ENCODE measurements around the gene ACBD4. TPM values are rescaled to one million over a fixed set of nuclear protein-coding genes. Genes with fewer than 3 reads are reported as not detected.

ACBD4 gene
- total and polyA plus RNA-seq, 7 donors, result 13.2 to 36.5 (median 21.2) TPM

GRCh38 chr17:45171338-45172231 lies 36.1 kb downstream of the ACBD4 start:
- Histone ChIP-seq H3K27me3 (no peaks in the 10 kb centered on the region), H3K4me1 (peaks cover 0 to 49% (median 41%) of the 10 kb centered on the region in 4 donors)
- intact Hi-C loops (cut with DNase I), result no loop called here

DNA sequence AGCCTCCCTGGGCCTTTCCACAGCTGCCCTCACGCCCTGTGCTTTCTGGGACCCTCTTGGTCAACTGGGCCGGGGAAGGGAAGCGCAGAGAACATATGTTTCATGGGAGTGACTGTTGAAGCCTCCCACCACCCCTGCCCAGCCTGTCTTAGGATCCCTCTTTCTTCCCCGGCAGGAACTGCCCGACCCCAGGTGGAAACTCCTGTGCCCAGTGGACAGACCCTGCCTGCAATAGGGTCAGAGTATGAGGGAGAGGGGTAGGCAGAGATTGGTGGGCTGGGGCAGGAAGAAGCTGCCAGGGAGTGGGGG lies 36.7 kb downstream of the ACBD4 start:
- peak overlapping the region; percentile 24 to 42 (median 34) for H3K4me3 ChIP-seq
- peaks cover 0 to 49% (median 41%) of the 10 kb centered on the region in 4 donors for H3K4me1 ChIP-seq
- H3K27ac ChIP-seq, result peak overlapping the region; percentile 84 to 98 (median 92)
- TF ChIP-seq POLR2A (IDR thresholded peaks at IDR 0.05) (no peak), POLR2AphosphoS5 (IDR thresholded peaks at IDR 0.05) (no peak)
- DNase-seq, result no peak
- peaks cover 0 to 4% (median 0%) of the 10 kb centered on the region in 4 donors for H3K36me3 ChIP-seq
- no peaks in the 10 kb centered on the region for H3K27me3 ChIP-seq
- intact Hi-C loops (cut with DNase I), result no loop called here
- H3K9me3 ChIP-seq, result no peaks in the 10 kb centered on the region
- 66 to 70% methylated on average over 5 of the region's 5 CpGs for WGBS, 2 donors

More at GRCh38 chr17:45171338-45172231, 36.1 kb downstream of the ACBD4 start:
- peak overlapping the region; percentile 84 to 98 (median 92) for H3K27ac ChIP-seq
- peak overlapping the region; percentile 24 to 42 (median 34) for H3K4me3 ChIP-seq
- H3K9me3 ChIP-seq, result no peaks in the 10 kb centered on the region
- no peak for TF ChIP-seq CTCF (IDR thresholded peaks at IDR 0.05)
- TF ChIP-seq POLR2AphosphoS5 (IDR thresholded peaks at IDR 0.05), result no peak
- TF ChIP-seq POLR2A (IDR thresholded peaks at IDR 0.05), result no peak
- TF ChIP-seq EP300 (IDR thresholded peaks at IDR 0.05), result no peak
- H3K36me3 ChIP-seq, result peaks cover 0 to 4% (median 0%) of the 10 kb centered on the region in 4 donors
- peak; percentile 80 for DNase-seq
- 17 to 39% methylated on average over 20 of the region's 20 CpGs for WGBS, 2 donors

DNA sequence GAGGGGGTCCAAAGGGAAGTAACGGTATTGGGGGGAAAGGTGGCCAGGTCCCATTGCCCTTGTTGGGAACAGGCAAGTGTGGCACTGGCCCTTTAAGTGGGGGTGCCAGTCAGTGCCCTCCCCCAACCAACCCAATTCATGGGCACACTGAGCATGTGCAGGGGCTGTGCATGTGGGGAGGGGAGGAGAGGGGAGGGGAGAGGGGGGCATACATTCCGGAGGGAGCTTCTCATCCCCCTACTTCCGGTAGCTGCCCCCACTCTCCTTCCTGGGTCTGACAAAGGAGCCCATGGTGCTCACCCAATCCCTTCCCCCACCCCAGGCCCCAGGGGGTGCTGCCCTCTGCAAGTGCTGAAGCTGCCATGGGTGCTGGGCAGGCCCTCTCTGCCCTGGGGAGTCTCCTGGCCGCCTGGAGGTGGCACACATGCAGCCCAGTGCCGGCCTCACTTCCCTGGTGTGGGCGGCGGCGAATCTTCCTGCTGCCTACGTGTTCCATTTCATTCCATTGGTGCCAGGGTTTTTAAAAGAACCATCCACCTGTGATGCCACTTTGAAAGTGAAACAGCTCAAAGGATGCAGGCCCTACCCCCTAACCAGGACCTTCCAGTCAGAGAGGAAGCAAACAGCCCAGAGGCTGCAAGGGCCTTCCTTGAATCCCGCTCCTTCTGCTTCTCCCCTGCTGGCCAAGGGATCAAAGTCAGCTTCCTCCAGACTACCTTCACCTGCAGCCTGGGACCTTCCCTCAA lies 37.2 kb downstream of the ACBD4 start:
- Histone ChIP-seq H3K4me1 (peaks cover 0 to 49% (median 41%) of the 10 kb centered on the region in 4 donors), H3K27ac (peak overlapping the region; percentile 84 to 98 (median 92)), H3K27me3 (no peaks in the 10 kb centered on the region), H3K36me3 (peaks cover 0 to 4% (median 0%) of the 10 kb centered on the region in 4 donors), H3K4me3 (peak overlapping the region; percentile 24 to 42 (median 34)), H3K9me3 (no peaks in the 10 kb centered on the region)
- no peak for TF ChIP-seq POLR2A (IDR thresholded peaks at IDR 0.05)
- TF ChIP-seq CTCF (IDR thresholded peaks at IDR 0.05), result peak in 1 of 4 experiments; percentile 17
- peak in 2 of 4 donors; percentile 27 to 28 for TF ChIP-seq POLR2AphosphoS5 (IDR thresholded peaks at IDR 0.05)
- 6 to 9% methylated on average over 10 of the region's 10 CpGs for whole genome bisulfite sequencing, 2 donors
- DNase-seq, result peak; percentile 89
- intact Hi-C loops (cut with DNase I), result no loop called here

GRCh38 chr17:45175759-45176115 lies 40.2 kb downstream of the ACBD4 start:
- WGBS, 2 donors, result 74 to 81% methylated on average over 3 of the region's 3 CpGs
- TF ChIP-seq POLR2AphosphoS5 (IDR thresholded peaks at IDR 0.05), result no peak
- no peak for TF ChIP-seq EP300 (IDR thresholded peaks at IDR 0.05)
- TF ChIP-seq POLR2A (IDR thresholded peaks at IDR 0.05), result no peak
- no peak for TF ChIP-seq CTCF (IDR thresholded peaks at IDR 0.05)

DNA sequence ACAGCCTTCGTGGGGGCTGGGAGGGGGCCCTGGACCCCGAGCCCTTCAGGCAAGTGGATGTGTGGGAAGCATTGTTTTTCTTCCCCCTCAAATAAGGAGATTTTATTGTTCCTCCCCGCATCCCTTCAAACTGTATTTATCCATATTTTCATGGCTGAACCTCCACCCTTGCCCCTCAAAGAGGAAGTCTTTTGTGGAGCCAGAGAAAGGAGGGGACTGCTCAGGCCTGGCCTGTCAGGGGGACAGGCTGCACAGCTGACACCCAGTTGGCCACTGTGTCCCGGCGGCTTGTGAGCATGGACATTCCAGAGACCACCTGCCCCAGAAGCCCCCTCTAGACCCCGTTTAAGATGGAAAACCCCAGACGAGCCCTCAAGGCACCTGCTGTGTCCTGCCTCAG lies 42.1 kb downstream of the ACBD4 start:
- no peak for TF ChIP-seq CTCF (IDR thresholded peaks at IDR 0.05)
- no peak for TF ChIP-seq EP300 (IDR thresholded peaks at IDR 0.05)
- no peak for TF ChIP-seq POLR2A (IDR thresholded peaks at IDR 0.05)
- no peak for TF ChIP-seq POLR2AphosphoS5 (IDR thresholded peaks at IDR 0.05)
- H3K27me3 ChIP-seq, result no peaks in the 10 kb centered on the region
- H3K4me3 ChIP-seq, result no peak overlapping the region
- DNase-seq, result no peak
- peaks cover 0 to 21% (median 18%) of the 10 kb centered on the region in 4 donors for H3K4me1 ChIP-seq
- H3K9me3 ChIP-seq, result no peaks in the 10 kb centered on the region
- H3K36me3 ChIP-seq, result no peaks in the 10 kb centered on the region
- WGBS, 2 donors, result 86 to 88% methylated on average over 7 of the region's 7 CpGs
- peak overlapping the region in 1 of 4 donors; percentile 80 for H3K27ac ChIP-seq
- intact Hi-C loops (cut with DNase I), result no loop called here

More at GRCh38 chr17:45175759-45176115, 40.2 kb downstream of the ACBD4 start:
- Histone ChIP-seq H3K9me3 (no peaks in the 10 kb centered on the region), H3K4me3 (no peak overlapping the region), H3K27ac (peak overlapping the region; percentile 13 to 80 (median 60)), H3K4me1 (peaks cover 0 to 40% (median 37%) of the 10 kb centered on the region in 4 donors), H3K27me3 (no peaks in the 10 kb centered on the region), H3K36me3 (no peaks in the 10 kb centered on the region)
- intact Hi-C loops (cut with DNase I), result no loop called here
- no peak for DNase-seq
